ENCODE measurements around the gene IRF2BP2.

Gene IRF2BP2

DNA sequence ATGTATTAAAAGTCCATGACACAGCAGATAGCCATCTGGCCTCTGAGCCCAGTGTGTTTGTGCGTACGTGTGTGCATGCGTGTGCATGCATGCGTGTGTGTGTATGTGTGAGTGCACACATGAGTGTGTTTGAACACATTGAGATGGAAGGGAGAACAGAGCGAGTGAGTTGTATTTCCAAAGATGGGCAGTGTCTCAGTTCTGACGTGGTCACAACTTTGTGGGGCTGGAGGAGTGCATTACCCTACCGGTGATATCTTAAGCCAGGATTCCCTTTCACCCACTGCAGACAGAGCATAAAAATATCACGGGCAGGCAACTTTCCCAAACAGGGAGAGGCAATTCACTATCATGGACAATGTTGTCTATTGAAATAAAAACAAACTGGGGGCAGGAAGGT, 27.8 kb downstream of the IRF2BP2 start:
- Histone ChIP-seq H3K36me3 (ENCODE audit: insufficient read depth, low read length) (no peaks in the 10 kb centered on the region), H3K9ac (ENCODE audit: low read depth, low read length) (no peak overlapping the region), H3K9me3 (ENCODE audit: control insufficient read depth, insufficient read depth, low read length) (no peaks in the 10 kb centered on the region), H3K4me1 (ENCODE audit: insufficient read depth, low read length) (no peaks in the 10 kb centered on the region)

DNA sequence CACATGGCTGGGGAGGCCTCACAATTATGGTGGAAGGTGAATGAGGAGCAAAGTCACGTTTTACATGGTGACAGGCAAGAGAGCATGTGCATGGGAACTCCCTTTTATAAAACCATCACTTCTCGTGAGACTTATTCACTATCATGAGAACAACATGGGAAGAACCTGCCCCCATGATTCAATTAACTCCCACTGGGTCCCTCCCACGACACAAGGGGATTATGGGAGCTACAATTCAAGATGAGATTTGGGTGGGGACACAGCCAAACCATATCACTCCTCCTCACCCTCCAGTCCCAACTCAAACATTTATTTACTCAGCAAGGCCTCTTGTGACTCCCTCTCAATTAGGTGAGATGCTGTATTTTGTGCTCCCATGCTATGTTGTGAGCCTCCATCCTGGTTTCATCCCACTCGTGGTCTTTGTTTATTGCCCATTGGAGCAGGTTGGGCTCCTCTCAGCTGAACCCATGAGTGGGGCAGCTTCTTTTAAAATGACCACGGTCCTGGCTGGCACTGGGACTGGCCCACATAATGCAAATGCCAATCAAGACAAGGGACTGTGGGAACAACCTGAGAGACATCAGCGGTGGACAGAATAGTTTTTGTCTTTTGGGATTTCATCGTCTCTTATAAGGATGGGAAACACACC, 28.8 kb downstream of the IRF2BP2 start:
- no peaks in the 10 kb centered on the region for H3K4me1 ChIP-seq (ENCODE audit: insufficient read depth, low read length)
- no peaks in the 10 kb centered on the region for H3K9me3 ChIP-seq (ENCODE audit: control insufficient read depth, insufficient read depth, low read length)

DNA sequence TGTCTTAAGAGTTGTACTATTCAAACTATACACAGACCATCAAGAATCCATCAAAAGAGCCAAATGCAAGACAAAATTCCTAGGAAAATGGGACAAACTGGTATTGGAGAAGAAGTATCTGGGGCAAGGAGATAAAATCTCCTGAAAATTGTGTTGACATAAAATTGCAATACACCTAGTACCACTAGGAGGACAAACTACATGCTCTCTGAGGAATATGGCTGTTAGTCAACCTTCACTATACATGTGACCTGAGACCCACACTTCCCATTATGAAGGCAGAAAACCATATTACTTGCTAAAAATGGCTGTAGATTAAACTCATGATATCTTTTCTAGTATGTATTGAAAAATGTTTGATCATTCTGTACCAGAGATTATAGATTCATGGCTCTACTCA, 30.0 kb downstream of the IRF2BP2 start:
- Histone ChIP-seq H3K9ac (ENCODE audit: low read depth, low read length) (no peak overlapping the region), H3K9me3 (ENCODE audit: control insufficient read depth, insufficient read depth, low read length) (no peaks in the 10 kb centered on the region), H3K4me1 (ENCODE audit: insufficient read depth, low read length) (no peaks in the 10 kb centered on the region), H3K36me3 (ENCODE audit: insufficient read depth, low read length) (no peaks in the 10 kb centered on the region)

More for the DNA sequence above, 28.8 kb downstream of the IRF2BP2 start:
- H3K9ac ChIP-seq (ENCODE audit: low read depth, low read length): no peak overlapping the region
- no peaks in the 10 kb centered on the region for H3K36me3 ChIP-seq (ENCODE audit: insufficient read depth, low read length)

DNA sequence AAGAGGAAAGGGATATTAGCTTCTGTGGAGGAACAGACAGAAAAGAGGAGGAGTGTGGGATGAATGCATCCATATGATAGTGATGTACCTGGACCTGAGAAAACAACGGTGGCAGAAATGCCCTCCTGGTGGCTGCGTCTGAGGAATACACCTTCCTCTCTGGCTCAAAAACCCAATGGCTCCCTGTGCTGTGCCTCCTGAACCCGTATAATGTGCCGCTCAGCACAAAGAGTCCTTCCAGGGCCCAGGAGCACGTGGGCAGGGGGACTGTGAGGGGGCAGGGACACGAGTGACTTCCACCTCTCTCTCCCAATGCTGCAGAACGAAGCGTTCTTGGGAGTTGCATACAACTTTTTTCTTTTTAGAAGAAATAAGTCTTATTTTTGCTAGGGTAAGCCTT, 31.2 kb downstream of the IRF2BP2 start:
- Histone ChIP-seq H3K9me3 (ENCODE audit: control insufficient read depth, insufficient read depth, low read length) (no peaks in the 10 kb centered on the region), H3K9ac (ENCODE audit: low read depth, low read length) (no peak overlapping the region), H3K36me3 (ENCODE audit: insufficient read depth, low read length) (no peaks in the 10 kb centered on the region), H3K4me1 (ENCODE audit: insufficient read depth, low read length) (0 out of 2 replicates have a peak, but pooled peaks cover 3% of the 10 kb centered on the region)

DNA sequence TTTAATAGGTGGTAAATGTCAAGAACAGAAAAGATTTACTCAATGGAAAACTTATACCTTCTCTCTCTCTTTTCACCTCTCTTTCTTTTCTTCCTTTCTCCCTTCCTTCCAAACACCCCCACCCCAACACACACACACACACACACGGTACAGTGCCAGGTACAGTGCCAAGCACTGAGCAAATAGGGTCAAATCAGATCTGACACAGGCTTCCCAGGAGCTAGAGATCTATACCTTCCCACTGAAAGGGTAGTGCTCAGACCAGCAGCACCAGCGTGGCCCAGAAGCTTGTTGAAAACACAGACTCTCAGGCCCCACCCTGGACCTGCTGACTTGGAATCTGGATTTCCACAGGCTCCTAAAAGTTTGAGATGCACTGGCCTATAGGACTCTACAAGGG, 31.9 kb downstream of the IRF2BP2 start:
- no peaks in the 10 kb centered on the region for H3K9me3 ChIP-seq (ENCODE audit: control insufficient read depth, insufficient read depth, low read length)
- H3K4me1 ChIP-seq (ENCODE audit: insufficient read depth, low read length): 0 out of 2 replicates have a peak, but pooled peaks cover 3% of the 10 kb centered on the region
- H3K36me3 ChIP-seq (ENCODE audit: insufficient read depth, low read length): no peaks in the 10 kb centered on the region
- H3K9ac ChIP-seq (ENCODE audit: low read depth, low read length): no peak overlapping the region

DNA sequence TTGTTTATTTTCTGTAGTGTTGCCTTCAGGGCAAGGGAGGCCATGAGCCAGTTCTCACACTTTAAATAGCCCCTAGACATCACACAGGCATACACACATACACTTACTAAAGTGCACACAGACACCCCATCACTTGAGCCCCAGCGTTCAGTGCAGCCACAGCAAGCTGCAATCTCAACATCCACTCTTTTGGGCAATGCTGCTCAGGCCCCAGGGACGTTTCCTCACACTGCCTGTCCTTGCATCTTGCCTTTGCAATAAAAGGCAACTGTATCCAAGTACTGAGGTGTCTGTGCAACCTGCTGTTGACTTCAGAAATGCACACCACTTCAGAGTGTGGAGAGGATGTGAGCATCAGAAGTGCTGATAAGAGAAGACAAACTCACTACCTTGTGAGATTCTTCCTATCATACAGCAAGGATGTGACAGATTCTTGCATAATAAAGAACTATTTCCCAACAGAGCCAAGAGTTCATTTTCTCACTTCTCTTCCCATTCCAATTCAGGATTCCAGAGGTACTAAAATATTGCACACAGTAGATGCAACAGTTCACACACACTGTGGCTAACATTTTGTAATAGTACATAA, 36.2 kb downstream of the IRF2BP2 start:
- H3K4me1 ChIP-seq (ENCODE audit: insufficient read depth, low read length): 0 out of 2 replicates have a peak, but pooled peaks cover 3% of the 10 kb centered on the region
- no peak overlapping the region for H3K9ac ChIP-seq (ENCODE audit: low read depth, low read length)
- no peaks in the 10 kb centered on the region for H3K36me3 ChIP-seq (ENCODE audit: insufficient read depth, low read length)
- no peaks in the 10 kb centered on the region for H3K9me3 ChIP-seq (ENCODE audit: control insufficient read depth, insufficient read depth, low read length)

DNA sequence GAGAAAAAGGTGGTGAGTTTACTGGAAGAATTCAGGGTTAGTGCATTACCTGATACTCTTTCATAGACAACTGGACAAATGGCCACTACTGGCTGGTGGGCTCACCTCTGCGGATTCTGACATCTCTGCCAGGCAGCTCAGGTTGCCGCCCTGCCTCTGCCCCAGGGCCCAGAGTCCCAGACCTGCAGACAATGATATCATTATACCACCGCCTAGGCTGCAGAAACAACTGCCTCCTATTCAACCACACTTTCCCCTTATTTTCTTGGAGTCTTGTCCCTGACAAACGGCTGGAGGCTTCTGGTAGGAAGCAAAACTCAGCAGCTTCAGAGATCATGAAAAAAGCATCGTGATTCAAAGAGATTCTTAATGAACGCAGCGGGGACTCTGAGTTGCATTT, 37.0 kb downstream of the IRF2BP2 start:
- Histone ChIP-seq H3K36me3 (ENCODE audit: insufficient read depth, low read length) (no peaks in the 10 kb centered on the region), H3K9me3 (ENCODE audit: control insufficient read depth, insufficient read depth, low read length) (no peaks in the 10 kb centered on the region), H3K4me1 (ENCODE audit: insufficient read depth, low read length) (0 out of 2 replicates have a peak, but pooled peaks cover 3% of the 10 kb centered on the region), H3K9ac (ENCODE audit: low read depth, low read length) (no peak overlapping the region)

DNA sequence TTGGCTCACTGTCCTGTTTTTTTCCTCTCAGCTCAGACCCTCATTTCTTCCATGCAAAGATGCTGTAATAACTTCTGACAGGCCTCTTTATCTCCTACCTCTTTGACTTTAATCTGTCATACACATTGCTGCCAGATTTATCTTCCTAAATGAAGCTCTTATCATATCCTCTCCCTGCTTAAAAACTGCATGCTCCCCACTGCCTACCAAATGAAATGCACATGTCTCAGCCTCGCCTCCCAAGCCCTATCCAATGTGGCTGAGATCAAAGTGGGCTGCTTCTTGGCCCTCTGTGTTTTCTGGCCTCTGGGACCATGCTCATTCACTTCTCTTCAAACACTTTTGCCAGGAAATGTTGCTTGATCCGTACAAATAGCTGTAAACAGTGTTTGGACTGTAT, 38.3 kb downstream of the IRF2BP2 start:
- Histone ChIP-seq H3K36me3 (ENCODE audit: insufficient read depth, low read length) (no peaks in the 10 kb centered on the region), H3K9ac (ENCODE audit: low read depth, low read length) (no peak overlapping the region), H3K9me3 (ENCODE audit: control insufficient read depth, insufficient read depth, low read length) (no peaks in the 10 kb centered on the region), H3K4me1 (ENCODE audit: insufficient read depth, low read length) (0 out of 2 replicates have a peak, but pooled peaks cover 3% of the 10 kb centered on the region)

DNA sequence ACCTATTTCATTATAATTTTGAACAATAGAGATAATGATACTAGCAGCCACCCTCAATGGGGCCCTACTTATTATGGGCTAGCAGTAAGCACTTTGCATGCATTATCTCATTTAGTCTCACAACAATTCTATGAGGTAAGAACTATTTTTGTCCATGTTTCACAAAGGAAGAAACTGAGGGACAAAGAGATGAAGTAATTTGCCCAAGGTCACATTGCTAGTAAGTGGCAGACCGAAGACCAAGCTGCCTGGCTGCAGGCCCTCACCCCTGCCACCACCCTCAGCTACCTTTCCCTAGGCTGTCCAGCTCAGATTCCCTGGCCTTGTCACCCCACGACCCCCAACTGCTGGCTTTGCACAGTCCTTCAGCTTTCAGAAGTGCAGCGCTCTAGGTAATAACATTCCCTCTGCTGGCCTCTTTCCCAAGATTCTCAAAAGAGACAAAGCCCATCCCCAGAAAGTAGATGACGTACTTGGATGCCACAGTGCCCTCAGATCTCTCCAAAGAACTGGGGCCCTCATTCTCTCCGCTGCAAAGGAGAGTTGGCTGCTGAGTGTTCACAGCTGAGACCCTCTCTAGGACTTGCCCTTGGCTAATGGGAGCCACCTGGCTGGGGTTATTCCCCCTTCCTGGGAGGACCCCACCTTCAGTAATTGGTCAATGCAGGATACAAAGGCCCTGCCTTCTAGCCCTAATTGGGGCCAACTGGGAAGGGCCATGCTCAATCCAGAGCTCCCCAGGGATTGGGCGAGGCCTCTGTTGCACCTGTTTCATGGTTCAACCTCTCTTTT, 39.5 kb downstream of the IRF2BP2 start:
- no peak overlapping the region for H3K9ac ChIP-seq (ENCODE audit: low read depth, low read length)
- no peaks in the 10 kb centered on the region for H3K9me3 ChIP-seq (ENCODE audit: control insufficient read depth, insufficient read depth, low read length)
- no peaks in the 10 kb centered on the region for H3K36me3 ChIP-seq (ENCODE audit: insufficient read depth, low read length)
- 0 out of 2 replicates have a peak, but pooled peaks cover 3% of the 10 kb centered on the region for H3K4me1 ChIP-seq (ENCODE audit: insufficient read depth, low read length)

DNA sequence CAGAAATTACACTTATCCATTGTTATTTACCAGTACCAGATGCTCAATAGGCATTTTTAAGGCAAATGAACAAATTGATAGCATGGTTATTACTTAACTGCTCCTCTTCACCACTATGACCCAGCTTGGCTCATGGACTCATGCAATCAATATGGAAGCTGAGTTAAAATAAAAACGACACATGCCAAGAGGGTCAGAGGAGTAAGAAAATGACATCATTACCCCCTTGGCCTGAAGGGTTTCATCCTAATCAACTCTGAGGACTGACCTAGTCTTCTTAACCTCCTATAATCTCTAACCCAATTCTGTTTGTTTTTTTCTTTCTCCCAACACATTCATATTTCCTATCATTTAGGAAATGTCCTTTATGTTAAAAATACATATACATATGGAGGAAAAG, 41.6 kb downstream of the IRF2BP2 start:
- Histone ChIP-seq H3K9ac (ENCODE audit: low read depth, low read length) (no peak overlapping the region), H3K9me3 (ENCODE audit: control insufficient read depth, insufficient read depth, low read length) (no peaks in the 10 kb centered on the region), H3K4me1 (ENCODE audit: insufficient read depth, low read length) (peaks cover 10% of the 10 kb centered on the region), H3K36me3 (ENCODE audit: insufficient read depth, low read length) (no peaks in the 10 kb centered on the region)

DNA sequence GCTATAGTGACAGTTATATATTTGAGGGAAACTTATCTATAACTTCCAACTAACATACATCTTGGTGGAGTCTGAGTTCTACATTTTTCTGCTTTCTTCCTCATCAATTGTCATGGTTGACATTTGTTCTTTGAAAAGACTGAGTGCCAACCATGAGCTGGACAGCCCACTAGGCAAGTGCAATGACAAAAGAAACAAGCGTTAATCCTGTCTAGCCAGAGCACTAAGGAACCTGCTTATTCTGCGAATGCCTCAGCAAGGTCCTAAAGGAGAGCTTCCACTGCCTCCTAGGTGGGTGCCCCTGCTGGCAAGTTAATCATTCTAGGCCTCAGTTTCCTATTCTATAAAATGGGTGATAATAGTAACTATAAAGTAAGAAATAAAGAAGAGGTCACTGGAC, 44.8 kb downstream of the IRF2BP2 start:
- Histone ChIP-seq H3K9ac (ENCODE audit: low read depth, low read length) (no peak overlapping the region), H3K9me3 (ENCODE audit: control insufficient read depth, insufficient read depth, low read length) (no peaks in the 10 kb centered on the region), H3K4me1 (ENCODE audit: insufficient read depth, low read length) (peaks cover 10% of the 10 kb centered on the region), H3K36me3 (ENCODE audit: insufficient read depth, low read length) (no peaks in the 10 kb centered on the region)

DNA sequence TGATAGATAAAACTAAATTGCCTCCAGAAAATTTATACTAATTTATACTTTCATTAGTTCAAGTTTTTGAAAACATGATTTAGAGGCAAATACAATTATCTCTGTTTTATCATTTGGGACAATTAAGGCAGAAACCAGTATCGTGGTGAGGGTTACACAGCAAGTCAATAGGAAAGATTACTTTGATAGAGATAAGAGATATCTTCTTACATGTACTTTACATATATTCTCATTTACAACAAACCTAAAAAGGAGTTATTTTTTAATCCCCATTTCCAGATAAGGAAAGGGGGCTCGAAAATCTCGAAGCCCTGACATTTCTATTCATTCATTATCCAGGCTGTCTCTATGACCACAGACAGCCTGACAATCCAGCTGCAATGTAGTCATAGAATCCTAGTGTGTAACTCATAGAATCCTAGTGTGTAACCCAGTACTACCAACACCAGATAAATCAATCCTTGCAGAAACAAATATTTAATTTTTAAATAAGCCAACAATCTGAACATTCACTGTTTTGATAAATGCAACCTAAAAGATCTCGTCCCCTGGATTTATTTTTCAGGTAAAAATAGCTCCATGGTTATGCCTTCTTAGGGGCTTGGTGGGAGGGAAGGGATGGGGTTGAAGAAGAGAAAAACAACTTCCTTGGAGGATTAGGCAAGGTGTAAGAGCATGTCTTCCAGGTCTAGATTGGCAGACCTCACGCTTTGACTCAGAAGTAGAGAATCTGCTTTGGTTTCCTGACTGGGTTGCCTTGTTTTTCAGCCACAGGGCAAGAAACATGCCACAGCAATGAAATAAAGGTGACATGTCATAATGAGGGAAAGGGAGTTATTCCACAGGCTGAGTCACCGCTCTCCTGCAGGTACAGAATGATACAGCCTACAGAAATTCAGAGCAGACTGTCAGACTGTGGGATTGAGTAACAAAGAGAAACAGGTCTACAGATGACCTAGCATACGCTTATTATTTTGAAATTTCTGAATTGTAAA, 45.6 kb downstream of the IRF2BP2 start:
- H3K9me3 ChIP-seq (ENCODE audit: control insufficient read depth, insufficient read depth, low read length): no peaks in the 10 kb centered on the region
- no peak overlapping the region for H3K9ac ChIP-seq (ENCODE audit: low read depth, low read length)
- H3K4me1 ChIP-seq (ENCODE audit: insufficient read depth, low read length): peaks cover 10% of the 10 kb centered on the region
- no peaks in the 10 kb centered on the region for H3K36me3 ChIP-seq (ENCODE audit: insufficient read depth, low read length)

DNA sequence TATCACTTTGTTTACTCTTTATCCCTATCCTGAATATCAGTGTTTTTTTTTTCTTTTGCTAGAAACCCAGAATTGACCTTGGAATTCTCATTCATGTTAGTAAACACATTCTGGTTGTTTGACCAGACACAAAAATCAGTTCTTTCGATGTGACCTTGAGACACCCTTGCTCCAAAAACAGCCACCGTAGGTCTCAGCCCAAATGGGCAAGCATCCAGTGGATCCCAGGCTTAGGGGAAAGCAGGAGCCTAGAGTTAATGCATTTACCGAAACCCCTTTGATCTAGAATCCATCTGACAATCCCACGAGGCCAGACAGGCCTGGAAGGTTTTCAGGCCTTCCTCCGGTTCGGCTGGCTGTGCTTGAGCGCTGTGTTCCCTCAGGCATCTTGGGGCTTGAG, 47.6 kb downstream of the IRF2BP2 start:
- H3K36me3 ChIP-seq (ENCODE audit: insufficient read depth, low read length): no peaks in the 10 kb centered on the region
- no peak overlapping the region for H3K9ac ChIP-seq (ENCODE audit: low read depth, low read length)
- H3K9me3 ChIP-seq (ENCODE audit: control insufficient read depth, insufficient read depth, low read length): no peaks in the 10 kb centered on the region
- H3K4me1 ChIP-seq (ENCODE audit: insufficient read depth, low read length): peaks cover 10% of the 10 kb centered on the region

DNA sequence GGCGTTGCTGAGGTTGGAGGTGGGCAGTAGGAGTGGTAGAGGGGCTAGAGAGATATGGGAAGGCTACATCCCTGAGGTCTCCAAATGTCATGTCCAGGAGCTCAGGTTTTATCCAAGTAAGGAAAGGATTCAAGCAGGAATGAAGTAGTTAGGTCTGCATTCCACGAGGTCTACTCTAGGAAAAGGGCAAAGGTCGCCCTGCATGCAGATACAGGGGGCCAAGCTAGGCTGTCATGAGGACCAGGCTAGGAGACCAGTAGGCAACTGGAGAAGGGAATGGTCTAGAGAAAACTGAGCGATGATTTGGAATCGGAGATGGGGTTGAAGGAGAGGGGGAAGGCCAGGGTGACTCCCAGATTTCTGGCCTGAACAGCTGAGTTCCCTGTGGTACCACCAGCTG, 48.7 kb downstream of the IRF2BP2 start:
- H3K9me3 ChIP-seq (ENCODE audit: control insufficient read depth, insufficient read depth, low read length): no peaks in the 10 kb centered on the region
- H3K9ac ChIP-seq (ENCODE audit: low read depth, low read length): no peak overlapping the region
- peaks cover 10% of the 10 kb centered on the region for H3K4me1 ChIP-seq (ENCODE audit: insufficient read depth, low read length)
- no peaks in the 10 kb centered on the region for H3K36me3 ChIP-seq (ENCODE audit: insufficient read depth, low read length)

Measured in ES-I3 (cell line).